Liver (tissue), 3 donors: ENCODE results near the gene CNTN2.

Experiments used
- CTCF ChIP-seq: fragments of 150-350 bp; IDR thresholded peaks from 2 replicates; pipeline ENCODE4 v1.5.1; 2017; ENCODE audit warnings: improper control_type of control experiment, low read depth, low read length; ENCODE audit not compliant: missing input control
- SP1 ChIP-seq: IDR thresholded peaks from 2 replicates; pipeline ENCODE4 v1.6.1; 2018; ENCODE audit warnings: antibody characterized with exemption, mild to moderate bottlenecking
- donor health status: healthy.
- donor health status: healthy.

GRCh38 chr1:205044741-205045140, 1.7 kb downstream of the CNTN2 start:
- no peak for TF ChIP-seq CTCF
- TF ChIP-seq SP1, result no peak
